Measurements from ENCODE around the gene DHX35. TPM values are rescaled to one million over a fixed set of nuclear protein-coding genes. Genes with fewer than 3 reads are reported as not detected.

DHX35 gene
- total and polyA plus RNA-seq, 2 of the 13 experiments (the other 11 are each of a cell fraction or from before 2014, with no cell fraction given) = 25.8 to 28.7 TPM

- TF ChIP-seq AHDC1 (CRISPR knock-in tag; IDR thresholded peaks at IDR 0.05; ENCODE audit: borderline replicate concordance) (no peak), ZFP36L2 (CRISPR knock-in tag; IDR thresholded peaks at IDR 0.05) (0 out of 2 replicates have a peak, but pooled peaks have one; percentile 24), SATB2 (CRISPR knock-in tag; IDR thresholded peaks at IDR 0.05) (no peak; the same call in 1 of the 2 replicates), ZNF230 (CRISPR knock-in tag; IDR thresholded peaks at IDR 0.05) (peak; percentile 97), SP4 (CRISPR knock-in tag; IDR thresholded peaks at IDR 0.05) (peak; percentile 99), SOX6 (IDR thresholded peaks at IDR 0.05) (no peak), SOX6 (CRISPR knock-in tag; IDR thresholded peaks at IDR 0.05) (peak; percentile 85), ZNF547 (CRISPR knock-in tag; IDR thresholded peaks at IDR 0.05) (peak; percentile 97), IRX3 (CRISPR knock-in tag; IDR thresholded peaks at IDR 0.05; ENCODE audit: borderline replicate concordance, low read depth) (peak; percentile 96; the same call in 1 of the 2 replicates), ZNF891 (CRISPR knock-in tag; IDR thresholded peaks at IDR 0.05) (peak; percentile 97), HNRNPH1 (optimal IDR thresholded peaks at IDR 0.05; ENCODE audit: low read depth, low read length) (no peak), HOMEZ (CRISPR knock-in tag; IDR thresholded peaks at IDR 0.05; ENCODE audit: low read depth) (peak; percentile 77), POGK (CRISPR knock-in tag; conservative IDR thresholded peaks at IDR 0.05) (peak; percentile 93), DNMT3B (CRISPR knock-in tag; conservative IDR thresholded peaks at IDR 0.05) (no peak; the same call in 1 of the 2 replicates), CREB3 (CRISPR knock-in tag; IDR thresholded peaks at IDR 0.05) (no peak; the same call in 1 of the 2 replicates), ATF7-NPFF (CRISPR knock-in tag; IDR thresholded peaks at IDR 0.05; ENCODE audit: low read depth) (peak; percentile 76)
Measured at GRCh38 chr20:38962044-38962927, at the start of gene DHX35 (continued).

All from HepG2 (cell line).